GM18499 (cell line): ENCODE measurements around the gene MAPRE3.
"Not testable (repeated sequence)": the region's sequence is repeated elsewhere in the genome, so short reads cannot be mapped to it uniquely, and the experiment has no call there.

ENCODE experiments used
- ATAC-seq: cut with Tn5 transposase; IDR thresholded peaks from one replicate; pipeline ENCODE4 v1.9.1; 2021; ENCODE audit warnings: moderate number of reproducible peaks; ENCODE audit not compliant: insufficient read depth, unreplicated experiment

MAPRE3 gene

DNA sequence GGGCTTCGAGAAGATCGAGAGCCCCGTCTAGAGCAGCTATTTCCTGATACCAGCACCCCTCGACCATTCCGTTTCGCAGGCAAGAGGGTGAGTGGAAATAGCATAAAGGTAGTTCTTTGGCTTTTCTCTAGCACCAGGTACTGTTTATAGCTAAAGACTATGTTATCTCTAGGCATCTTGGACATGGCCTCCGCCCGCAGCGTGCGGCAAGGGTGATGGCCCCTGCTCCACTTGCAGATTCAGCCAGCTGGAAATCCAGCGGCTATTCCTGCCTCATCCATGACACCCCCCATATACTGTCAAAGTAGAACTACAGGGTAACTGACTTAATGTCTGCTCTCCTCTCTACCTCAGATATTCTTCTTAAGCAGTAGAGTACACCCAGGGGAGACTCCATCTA lies 84.3 kb downstream of the MAPRE3 start:
- no peak for ATAC-seq

DNA sequence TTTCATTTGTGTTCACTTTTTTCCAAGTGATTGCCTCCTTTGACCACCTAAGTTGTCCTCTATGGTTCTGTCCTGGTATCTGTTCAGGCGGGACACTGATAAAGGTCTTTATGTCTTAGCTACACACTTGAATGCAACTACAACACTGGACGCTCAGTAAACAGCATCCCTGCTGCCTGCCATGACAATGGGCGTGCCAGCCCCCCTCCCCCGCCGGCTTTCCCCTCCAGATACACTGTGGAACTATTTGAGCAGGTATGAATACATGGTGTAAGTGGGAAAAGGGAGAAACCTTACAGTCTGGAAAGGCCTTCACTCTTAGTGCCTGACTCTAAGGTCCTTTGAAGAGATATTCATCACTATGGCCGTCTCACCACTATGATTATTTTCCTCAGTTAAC lies 86.7 kb downstream of the MAPRE3 start:
- ATAC-seq, result no peak

DNA sequence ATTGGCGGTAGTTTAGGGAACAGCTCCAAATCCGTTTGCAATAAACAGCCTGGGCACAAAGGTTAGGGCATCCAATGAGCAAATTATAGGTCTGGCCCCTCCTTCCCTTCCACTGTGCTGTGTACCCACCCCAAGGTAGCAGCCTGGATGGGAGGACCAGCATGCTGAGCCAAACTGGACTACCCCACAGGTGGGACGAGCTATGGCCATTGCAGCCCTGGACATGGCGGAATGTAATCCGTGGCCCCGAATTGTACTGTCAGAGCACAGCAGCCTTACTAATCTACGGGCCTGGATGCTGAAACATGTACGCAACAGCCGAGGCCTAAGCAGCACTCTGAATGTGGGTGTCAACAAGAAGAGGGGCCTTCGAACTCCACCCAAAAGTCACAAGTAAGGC lies 87.8 kb downstream of the MAPRE3 start:
- no peak for ATAC-seq

DNA sequence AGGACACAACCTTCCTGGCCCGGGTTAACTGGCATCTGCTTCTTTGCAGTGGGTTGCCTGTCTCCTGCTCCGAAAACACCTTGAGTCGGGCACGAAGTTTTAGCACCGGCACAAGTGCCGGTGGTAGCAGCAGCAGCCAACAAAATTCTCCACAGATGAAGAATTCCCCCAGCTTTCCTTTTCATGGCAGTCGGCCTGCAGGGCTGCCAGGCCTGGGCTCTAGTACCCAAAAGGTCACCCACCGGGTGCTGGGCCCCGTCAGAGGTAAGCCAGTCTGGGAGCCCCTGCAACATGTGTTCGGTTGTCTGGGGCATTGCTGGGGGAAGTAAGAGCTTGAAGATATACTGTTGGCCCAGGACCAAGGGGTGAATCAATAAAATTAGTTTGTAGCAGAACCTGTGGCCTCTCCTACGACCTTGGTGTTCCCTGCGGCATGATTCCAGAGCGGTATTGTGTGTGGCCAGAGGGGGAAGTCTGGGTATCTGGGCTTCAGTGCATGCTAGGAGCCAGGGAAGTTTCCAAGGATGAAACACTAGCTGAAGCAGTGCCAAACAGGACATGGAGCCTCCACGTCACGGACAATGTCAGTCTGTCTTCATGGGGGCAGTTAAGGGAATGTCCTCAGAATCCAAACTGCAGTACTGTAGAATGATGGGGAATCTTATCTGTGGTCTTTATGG lies 88.8 kb downstream of the MAPRE3 start:
- ATAC-seq, result no peak

DNA sequence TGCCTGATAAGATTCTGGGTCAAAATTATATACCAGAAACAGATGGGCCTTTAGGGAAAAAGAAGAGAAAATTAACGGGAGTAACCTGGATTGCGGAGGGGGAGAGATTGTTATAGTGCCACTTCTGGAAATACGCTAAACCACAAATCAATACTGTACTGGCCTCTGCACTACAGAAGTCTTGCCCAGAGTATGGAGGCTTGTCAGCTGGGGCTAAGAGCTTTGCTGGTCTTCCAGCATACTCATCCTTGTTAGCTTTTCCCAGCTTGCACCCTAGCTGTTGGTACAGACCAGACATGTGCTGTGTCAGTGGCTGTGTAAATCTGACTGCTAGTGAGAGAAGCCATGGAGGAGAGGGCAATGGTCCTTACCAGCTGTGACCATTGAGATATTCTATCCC lies 89.9 kb downstream of the MAPRE3 start:
- ATAC-seq, result no peak

DNA sequence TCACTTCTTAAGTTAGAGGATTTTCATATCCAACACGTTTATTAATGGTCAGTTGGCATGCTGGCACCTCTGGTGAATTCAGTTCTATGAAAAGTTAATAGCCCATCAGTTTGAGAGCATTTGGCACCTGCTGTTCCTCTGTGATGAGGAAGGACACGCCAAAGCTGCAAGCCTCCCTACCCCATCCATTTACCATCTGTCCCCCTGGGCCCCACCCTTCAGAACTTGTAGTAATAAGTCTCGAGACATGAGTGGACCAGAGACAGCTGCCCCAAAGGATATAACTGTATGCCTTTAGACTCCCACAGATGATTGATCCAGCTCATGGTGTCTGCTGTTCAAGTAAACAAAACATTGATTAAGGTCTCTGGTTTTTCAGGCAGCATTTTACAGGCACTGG lies 94.7 kb downstream of the MAPRE3 start:
- ATAC-seq, result no peak

DNA sequence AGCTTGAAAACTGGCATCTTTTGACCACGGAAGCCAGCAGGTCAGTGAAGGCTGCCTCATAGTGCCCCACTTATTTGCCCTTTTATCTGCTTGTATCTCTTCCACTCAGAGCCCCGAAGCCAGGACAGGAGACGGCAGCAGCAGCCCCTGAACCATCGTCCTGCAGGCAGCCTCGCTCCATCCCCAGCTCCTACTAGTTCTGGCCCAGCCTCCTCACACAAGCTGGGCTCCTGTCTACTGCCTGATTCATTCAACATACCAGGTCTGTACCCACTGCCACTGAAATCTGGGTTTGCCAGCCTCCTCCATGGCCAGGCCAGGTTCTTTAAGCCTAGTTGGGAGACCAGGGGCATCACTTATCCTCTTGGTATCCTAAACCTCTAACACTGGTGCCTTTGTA lies 96.9 kb downstream of the MAPRE3 start:
- no peak for ATAC-seq

DNA sequence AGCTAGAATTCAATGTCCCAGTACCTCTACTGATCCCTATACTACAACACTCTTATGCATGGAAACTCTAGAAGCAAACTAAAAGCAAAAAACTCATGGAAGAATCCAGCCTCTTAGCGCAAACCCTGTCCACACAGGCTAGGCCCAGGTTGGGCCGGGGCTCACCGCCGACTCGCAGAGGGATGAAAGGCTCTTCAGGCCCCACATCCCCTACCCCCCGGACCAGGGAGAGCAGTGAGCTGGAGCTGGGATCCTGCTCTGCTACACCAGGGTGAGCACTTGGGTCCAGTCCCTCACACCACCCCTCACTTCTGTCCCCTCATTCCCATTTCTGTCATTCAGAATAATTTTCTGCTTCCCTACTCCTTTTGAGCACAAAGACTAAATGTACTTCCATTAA lies 99.0 kb downstream of the MAPRE3 start:
- no peak for ATAC-seq

DNA sequence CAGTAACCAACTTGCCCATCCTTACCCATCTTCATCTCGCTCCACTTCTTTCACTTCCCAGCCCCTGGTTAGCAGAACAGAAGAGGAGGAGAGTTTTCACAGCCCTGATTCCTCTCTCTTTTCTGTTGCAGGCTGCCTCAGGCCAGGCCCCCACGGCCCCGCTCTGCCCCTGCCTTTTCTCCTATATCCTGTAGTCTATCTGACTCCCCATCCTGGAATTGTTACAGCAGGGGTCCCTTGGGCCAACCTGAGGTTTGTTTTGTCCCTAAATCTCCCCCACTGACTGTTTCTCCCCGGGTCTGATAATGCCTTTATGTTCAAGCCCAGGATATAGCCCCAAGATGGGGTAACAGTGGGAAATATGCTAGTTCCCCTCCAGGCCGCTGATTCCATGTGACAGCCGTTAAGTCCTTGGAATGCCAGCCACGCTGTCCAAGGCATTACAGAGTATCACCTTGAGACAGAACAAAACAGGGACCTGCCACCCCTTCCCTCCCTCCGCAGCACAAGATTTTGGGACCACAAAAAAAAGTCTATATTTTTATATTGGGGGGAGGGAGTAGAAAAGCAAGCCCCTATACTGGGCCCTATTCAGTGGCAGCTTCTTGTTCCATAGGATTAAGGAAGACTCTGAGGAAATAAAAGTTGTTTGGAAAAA lies 99.7 kb downstream of the MAPRE3 start:
- no peak for ATAC-seq

DNA sequence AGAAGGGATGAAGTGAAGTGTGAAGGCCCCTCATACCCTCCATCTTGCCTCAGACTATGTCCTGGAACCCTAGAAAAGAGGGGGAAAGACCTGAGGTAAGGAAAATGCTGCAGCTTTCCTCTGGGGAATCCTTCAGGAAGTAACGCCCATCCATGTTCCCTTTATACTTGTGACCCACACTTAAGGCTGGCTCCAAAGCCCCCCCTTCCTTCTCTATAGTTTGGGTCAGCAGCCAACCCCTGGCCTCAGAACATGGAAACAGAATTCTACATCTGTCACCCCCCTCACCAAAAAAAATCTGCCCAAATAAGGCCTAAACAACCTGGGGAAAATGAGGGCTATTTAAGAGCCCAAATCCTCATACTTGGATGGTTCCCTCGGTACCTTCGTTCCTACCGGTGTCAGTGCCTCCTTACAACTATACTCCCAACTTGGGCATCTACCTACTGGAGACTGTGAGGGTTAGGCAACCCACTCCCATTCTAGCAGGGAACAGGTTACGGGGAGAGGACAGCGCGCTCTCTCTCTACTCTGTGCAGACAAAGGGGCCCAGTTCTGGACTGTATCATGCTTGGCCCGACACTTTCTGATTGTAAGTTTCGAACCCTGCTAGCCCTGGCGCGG lies 100.3 kb downstream of the MAPRE3 start:
- ATAC-seq, result no peak

DNA sequence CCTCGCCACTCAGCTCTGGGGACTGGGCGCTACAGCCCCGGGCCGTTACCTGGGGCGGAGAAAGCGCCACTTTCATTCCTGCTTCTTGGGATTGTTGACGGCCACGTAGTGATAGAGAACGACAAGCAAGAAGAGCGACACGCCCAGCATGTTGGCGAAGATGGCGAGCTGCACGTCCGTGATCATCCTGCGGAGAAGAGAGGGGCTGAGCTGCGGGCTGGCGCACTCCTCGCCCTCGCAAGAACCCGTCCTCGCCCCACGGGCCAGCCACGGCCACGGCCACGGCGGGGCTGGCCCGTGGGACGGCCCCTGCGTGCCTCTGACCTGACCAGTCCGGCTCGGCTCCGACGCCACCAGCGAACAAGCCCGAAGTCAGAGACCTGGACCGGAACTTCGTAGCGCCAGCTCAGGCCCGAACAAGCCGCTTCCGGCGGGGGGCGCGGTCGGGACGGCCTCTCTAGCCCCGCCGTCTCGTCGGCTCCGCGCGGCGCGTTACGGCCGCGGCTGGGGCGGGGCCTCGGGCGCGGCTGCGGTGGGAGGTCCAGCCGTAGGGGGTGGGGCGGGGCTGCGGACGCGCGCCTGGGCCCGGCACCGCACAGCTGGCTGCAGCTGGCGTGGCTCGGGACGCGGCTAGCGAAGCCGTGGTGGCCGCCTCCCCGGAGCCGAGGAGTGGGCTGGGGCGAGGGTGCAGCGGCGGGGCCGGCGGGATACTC lies 101.0 kb downstream of the MAPRE3 start, which contains the start of gene OST4:
TSS of gene OST4 (minus strand) at position 378 of the 713 bp plus-strand sequence.
- ATAC-seq, result peak; percentile 43

DNA sequence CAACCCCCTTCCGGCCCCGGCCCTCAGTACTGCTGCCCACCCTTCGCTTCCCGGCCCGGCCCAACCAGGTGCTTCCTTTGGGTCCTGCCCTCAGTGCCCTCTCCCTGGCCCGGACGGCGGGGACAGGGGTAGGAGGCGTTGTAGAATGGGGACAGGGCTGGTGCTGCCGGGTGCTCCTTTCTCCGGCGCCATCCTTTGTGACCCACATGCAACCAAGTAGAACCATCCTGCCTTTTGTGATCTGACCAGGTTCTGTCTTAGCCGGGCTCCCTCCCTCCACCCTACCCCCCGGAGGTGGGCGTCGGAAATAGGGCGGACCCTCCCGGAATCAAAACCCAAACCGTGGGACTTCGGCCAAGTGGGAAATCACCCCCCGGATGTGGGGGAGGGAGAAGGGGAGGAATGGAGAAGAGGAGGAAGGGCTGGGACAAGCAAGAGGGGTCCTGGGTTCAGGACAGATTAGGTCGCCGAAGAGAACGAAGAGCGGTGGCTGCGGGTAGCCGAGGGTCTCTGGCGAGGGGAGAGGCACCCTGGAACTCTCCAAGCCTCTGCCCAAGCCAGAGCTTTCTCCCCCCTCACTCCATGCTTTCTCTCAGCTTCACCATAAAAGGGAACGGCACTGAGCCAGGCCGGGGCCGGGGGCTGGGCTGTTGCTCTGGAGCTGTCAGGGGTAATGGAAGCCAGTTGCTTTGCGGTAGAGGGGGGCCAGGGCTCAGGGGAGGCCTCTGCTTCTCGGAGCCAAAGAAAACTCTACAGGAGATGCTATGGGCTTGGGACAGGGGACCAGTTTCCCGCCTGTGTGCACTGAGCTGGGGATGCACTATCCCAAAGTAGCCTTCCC lies 101.8 kb downstream of the MAPRE3 start:
- peak; percentile 7 for ATAC-seq

DNA sequence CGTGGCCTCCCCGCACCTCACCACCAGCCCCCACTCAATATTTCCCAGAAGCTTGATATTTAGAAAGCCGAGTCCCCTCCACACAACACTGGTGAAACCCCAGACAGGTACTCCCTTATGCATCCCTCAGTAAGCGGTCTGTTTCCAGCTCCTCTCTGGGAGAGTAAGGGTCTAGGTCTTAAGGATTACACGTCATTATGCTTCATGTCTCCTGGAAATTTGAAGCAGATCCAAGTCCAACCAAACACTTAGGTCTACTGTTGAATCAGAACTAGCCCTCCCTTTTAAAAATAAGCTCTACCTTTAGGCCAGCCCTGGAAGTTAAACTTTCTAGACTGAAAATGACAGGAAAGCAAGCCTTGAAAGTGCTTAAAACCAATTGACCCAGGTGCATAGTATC lies 102.5 kb downstream of the MAPRE3 start:
- no peak for ATAC-seq

DNA sequence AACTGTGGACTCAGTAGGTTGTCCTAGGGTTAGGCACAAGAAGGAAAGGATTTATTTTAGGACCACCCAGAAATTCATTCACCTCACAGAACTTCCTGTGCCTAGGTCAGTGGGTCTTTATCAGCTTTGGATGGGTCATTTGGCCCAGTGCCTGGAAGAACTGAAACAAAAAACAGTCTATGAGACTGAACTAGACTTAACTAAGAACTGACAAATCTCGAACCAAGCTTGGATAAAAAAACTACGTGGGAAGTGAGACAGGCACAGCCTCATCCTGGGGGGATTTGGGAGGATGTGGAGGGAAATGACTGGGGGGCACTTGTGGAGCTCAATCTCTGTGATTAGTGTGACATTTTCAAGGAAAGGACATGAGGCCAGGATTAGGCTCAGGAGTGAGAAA lies 103.3 kb downstream of the MAPRE3 start:
- no peak for ATAC-seq

DNA sequence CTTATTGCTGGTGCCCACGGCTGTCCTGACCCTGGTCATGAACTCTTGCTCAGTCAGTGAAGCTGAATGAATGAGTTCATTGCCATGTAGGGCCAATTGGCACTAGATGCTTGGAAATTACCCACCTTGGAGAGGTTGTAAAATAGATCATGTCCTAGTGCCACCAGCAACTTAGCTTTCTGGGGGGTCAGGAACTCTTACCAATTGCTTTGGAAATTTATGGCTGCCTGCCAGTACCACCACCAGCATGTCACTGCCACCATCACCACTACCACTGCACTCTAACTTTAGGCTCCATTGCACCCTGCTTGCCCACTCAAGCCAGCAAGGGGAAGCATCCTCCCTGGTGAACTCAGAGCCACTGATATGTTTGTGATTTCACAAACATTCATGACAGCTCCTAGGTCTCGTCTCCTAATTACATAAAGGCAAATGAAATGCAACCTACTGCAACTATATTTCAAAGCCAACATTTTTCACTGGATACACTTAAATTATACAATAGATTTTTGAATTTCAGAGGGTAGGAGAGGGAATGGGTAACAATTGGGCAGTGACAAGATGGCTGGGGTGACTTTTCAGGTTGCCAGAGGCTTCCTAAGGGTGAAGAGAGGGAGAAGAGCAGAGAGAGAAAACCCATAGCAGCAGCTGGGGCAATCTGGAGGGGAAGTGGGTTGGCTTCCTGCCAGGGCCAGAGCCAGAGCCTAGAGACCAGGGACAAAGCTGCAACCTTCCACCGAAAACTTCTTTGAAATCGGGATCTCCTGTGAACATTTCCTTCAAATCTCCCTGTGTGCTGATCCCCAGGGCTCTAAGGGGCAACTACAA lies 104.5 kb downstream of the MAPRE3 start:
- no peak for ATAC-seq

DNA sequence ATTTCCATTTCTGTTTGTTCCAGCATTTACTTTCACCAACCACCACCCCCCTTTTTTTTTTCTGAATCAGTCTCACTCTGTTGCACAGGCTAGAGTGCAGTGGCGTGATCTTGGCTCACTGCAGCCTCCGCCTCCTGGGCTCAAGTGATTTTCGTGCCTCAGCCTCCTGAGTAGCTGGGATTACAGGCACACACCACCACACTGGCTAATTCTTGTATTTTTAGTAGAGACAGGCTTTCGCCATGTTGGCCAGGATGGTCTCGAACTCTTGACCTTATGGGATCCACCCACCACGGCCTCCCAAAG lies 105.1 kb downstream of the MAPRE3 start:
- ATAC-seq, result not testable (repeated sequence)

DNA sequence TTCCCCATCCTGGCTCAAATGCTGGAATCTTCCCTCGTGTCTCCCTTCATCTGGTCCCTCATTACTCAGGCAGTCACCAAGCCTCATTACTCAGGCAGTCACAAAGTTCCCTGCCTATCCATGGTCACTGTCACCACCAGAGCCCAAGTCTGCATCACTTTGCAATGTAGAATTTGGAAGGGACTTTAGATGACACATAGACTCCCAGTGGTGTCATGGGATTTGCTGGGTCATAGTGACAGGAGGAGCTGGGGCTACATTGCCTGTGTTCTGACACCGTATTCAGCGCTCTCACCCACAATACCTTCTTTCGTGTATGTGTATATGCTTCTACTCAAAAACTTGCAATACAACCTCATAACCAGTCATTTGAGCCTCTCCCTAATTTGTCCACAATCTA lies 105.9 kb downstream of the MAPRE3 start:
- ATAC-seq, result no peak
